Esophagus muscularis mucosa (tissue), 4 donors: ENCODE results near the gene GNA14. TPM values are rescaled to one million over a fixed set of nuclear protein-coding genes. Genes with fewer than 3 reads are reported as not detected.

Experiments
- DNase-seq: peaks from one replicate; pipeline ENCODE4 v3.0.0-alpha.2; 2017; ENCODE audit errors: extremely low spot score
- H3K27ac ChIP-seq, 4 donors: fragments of 200-600 bp; sonication (generic); replicated peaks in 1 of 4; 1 replicate in 3 of 4; 2 replicates in 1 of 4; pipeline ENCODE4 v1.5.1; 2016 to 2019; ENCODE audit warnings: mild to moderate bottlenecking in 1 of 4
- H3K27me3 ChIP-seq, 4 donors: fragments of 200-600 bp; sonication (generic); one replicate each; pipeline versions ENCODE4 v1.5.1 to v1.6.0; 2016 to 2019
- H3K36me3 ChIP-seq, 4 donors: fragments of 200-600 bp; sonication (generic); one replicate each; pipeline ENCODE4 v1.5.1; 2016 to 2019
- H3K4me1 ChIP-seq, 4 donors: fragments of 200-600 bp; sonication (generic); one replicate each; pipeline ENCODE4 v1.5.1; 2016 to 2019
- H3K4me3 ChIP-seq, 4 donors: fragments of 200-600 bp; sonication (generic); 1 replicate in 2 of 4; 2 replicates in 2 of 4; pipeline ENCODE4 v1.5.1; 2016 to 2019; ENCODE audit warnings: mild to moderate bottlenecking in 4 of 4, moderate library complexity in 1 of 4
- H3K9me3 ChIP-seq, 4 donors: fragments of 200-600 bp; sonication (generic); 1 replicate in 3 of 4; 2 replicates in 1 of 4; pipeline ENCODE4 v1.5.1; 2016 to 2019
- EP300 ChIP-seq: sonication (generic); formaldehyde crosslinking; IDR thresholded peaks from one replicate; pipeline ENCODE4 v1.6.1; 2017; ENCODE audit warnings: antibody characterized with exemption
- POLR2A ChIP-seq: fragments of 450-650 bp; IDR thresholded peaks from one replicate; pipeline ENCODE4 v1.6.1; 2017; ENCODE audit warnings: antibody characterized with exemption, moderate library complexity, mild to moderate bottlenecking, low read depth
- POLR2AphosphoS5 ChIP-seq, 2 donors: sonication (generic); formaldehyde crosslinking; IDR thresholded peaks; one replicate each; pipeline ENCODE4 v1.6.1; 2017; ENCODE audit warnings: antibody characterized with exemption in 2 of 2
- WGBS: methylation state at CpG from one replicate; pipeline ENCODE4 v1.1.5; 2018; 5-methylcytosine and 5-hydroxymethylcytosine counted together
- intact Hi-C: fragments of 100-400 bp; cut with DNase I; formaldehyde crosslinking; loops from one replicate; pipeline ENCODE4 v1.15.1; 2023
- total RNA-seq, 4 donors: library from RNA; depleted of rRNA; stranded (reverse); fragments of >200 nt; gene quantifications; one replicate each; pipeline versions ENCODE4 v1.1.0 to v1.2.1, GENCODE V29; 2016
- TF ChIP-seq, protein P1 (sequence below), 3 experiments: fragments of 200-600 bp in 2 of 3; fragments of 450-650 bp in 1 of 3; sonication (generic) in 2 of 3; IDR thresholded peaks; one replicate each; pipeline ENCODE4 v1.5.1; 2017 to 2019; ENCODE audit warnings: antibody characterized with exemption in 3 of 3, mild to moderate bottlenecking in 2 of 3, moderate library complexity in 1 of 3

GNA14 gene
- total RNA-seq, 4 donors from 2014 or later = 4.7 to 9.4 (median 7.4) TPM

DNA sequence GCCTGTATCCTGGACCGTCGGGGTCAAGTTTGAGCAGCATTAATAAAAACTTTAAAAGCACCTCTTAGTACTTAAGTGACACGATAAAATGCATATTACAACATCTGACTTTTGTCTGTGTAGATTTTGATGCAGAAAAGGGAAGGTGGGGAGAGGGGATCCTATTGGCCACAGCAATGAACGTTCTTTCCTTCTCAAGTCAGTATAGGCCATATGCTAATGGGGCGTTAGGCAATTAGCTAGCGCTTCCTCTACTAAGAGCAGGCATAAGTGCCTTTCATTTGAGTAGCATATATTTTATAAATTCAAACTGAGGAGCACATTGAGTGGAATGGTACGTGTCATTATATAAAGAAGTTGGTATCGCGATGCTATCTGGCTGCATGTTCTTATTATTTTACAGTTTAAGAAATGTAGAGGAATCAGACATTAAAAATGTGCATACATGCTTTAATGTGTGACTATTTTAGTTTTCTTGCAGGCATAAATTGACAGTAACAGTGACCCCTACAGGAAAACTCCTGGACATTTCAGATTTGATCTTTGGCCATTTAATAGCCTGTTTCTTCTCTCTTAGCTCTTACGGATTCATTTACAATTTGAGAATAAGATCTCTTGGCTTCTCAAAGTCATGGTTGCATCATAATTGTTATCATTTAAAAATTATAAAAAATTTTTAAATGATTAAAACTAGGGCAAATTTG is 1.1 kb upstream of the GNA14 start:
- Histone ChIP-seq H3K27ac (peak overlapping the region; percentile 58 to 78 (median 64)), H3K4me3 (peak overlapping the region; percentile 59 to 65 (median 62)), H3K4me1 (peaks cover 0 to 35% (median 32%) of the 10 kb centered on the region in 4 donors), H3K36me3 (no peaks in the 10 kb centered on the region), H3K9me3 (no peaks in the 10 kb centered on the region), H3K27me3 (peaks cover 0 to 23% (median 3%) of the 10 kb centered on the region in 4 donors)
- intact Hi-C loops = loop anchor here (5.0 to 10.0 kb wide), 2 partner anchors 192 to 206 kb away; no protein-coding TSS in a partner anchor
- no peak for DNase-seq
- WGBS = 67% methylated on average over 10 of the region's 10 CpGs
- TF ChIP-seq EP300 = no peak
- TF ChIP-seq, protein P1, sequence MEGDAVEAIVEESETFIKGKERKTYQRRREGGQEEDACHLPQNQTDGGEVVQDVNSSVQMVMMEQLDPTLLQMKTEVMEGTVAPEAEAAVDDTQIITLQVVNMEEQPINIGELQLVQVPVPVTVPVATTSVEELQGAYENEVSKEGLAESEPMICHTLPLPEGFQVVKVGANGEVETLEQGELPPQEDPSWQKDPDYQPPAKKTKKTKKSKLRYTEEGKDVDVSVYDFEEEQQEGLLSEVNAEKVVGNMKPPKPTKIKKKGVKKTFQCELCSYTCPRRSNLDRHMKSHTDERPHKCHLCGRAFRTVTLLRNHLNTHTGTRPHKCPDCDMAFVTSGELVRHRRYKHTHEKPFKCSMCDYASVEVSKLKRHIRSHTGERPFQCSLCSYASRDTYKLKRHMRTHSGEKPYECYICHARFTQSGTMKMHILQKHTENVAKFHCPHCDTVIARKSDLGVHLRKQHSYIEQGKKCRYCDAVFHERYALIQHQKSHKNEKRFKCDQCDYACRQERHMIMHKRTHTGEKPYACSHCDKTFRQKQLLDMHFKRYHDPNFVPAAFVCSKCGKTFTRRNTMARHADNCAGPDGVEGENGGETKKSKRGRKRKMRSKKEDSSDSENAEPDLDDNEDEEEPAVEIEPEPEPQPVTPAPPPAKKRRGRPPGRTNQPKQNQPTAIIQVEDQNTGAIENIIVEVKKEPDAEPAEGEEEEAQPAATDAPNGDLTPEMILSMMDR (IDR thresholded peaks at IDR 0.05) = peak in 2 of 3 experiments; percentile 23 to 34

DNA sequence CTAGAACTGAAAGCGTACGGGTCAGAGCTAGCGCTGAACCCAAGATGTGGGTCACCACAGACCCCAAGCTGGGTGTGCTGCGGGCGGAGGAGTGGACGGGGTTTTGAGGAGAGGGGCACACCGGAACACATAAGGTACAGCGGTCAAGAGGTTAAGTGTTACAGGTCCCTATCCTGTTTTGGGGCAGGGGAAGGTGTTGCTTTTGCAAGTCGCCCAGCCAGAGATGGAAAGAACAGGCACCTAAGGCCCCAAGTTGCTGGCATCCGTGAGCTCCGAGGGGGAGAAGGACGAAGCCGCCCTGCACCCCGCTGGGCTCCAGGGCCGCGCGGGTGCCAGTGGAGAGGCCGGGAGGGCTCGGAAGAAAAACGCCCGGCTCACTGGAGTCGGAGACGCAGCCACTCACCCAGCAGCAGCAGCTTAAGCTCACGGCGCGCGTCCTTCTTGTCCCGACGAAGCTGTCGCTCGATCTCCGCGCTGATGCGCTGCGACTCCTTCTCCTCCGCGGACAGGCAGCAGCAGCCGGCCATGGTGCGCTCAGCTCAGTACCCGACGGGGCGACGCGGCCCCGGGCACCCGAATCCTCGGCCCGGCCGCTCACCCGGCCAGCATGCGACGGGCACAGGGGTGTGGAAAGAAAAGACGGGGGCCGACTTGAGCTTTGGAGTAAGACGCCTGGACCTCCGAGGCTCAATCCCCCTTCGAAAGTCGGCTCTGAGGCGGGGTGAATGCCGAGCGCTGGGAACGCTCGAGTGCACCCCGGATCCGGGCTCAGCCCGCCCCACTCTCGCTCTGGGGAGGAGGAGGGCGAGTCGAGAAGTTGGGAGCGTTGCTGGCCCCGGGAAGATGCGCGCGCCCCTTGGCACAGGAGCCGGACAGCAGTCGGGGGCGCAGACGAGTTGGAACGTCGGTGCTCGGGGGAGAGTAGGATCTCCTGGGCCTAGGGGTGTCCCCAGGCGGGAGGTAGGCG is 572 bp downstream of the GNA14 start:
- no peak for DNase-seq
- Histone ChIP-seq H3K9me3 (no peaks in the 10 kb centered on the region), H3K4me3 (peak overlapping the region; percentile 59 to 65 (median 62)), H3K36me3 (no peaks in the 10 kb centered on the region), H3K4me1 (peaks cover 0 to 35% (median 32%) of the 10 kb centered on the region in 4 donors), H3K27me3 (peaks cover 0 to 23% (median 3%) of the 10 kb centered on the region in 4 donors), H3K27ac (peak overlapping the region; percentile 58 to 78 (median 64))
- no peak for TF ChIP-seq EP300
- TF ChIP-seq, protein P1 (IDR thresholded peaks at IDR 0.05) = no peak
- no peak for TF ChIP-seq POLR2AphosphoS5 (IDR thresholded peaks at IDR 0.05)
- TF ChIP-seq POLR2A = no peak
- intact Hi-C loops = loop anchor here (5.0 to 10.0 kb wide), 2 partner anchors 190 to 207 kb away; no protein-coding TSS in a partner anchor
- WGBS = 36% methylated on average over 24 of the region's 83 CpGs

DNA sequence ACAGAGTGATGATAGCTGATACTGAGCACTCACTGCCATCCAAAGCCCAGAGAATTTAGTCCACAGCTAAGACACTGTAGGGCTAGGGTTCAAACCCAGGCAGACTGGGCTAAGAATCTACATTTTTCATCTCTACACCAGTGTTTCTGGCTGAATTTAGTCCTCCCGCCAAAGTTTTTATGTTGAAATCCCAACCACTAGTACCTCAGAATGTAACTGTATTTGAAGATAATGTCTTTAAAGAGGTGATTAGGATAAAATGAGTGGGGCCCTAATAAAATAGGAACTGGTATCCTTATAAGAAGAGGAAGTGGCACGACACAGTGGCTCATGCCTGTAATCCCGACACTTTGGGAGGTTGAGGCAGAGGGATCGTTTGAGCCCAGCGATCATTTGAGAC is 4.3 kb downstream of the GNA14 start:
- WGBS = 84% methylated on average over 5 of the region's 5 CpGs
- TF ChIP-seq EP300 (no peak), POLR2AphosphoS5 (IDR thresholded peaks at IDR 0.05) (no peak), POLR2A (no peak)
- TF ChIP-seq, protein P1 (IDR thresholded peaks at IDR 0.05) = no peak
- intact Hi-C loops = loop anchor here (10.0 kb wide), 1 partner anchor 211 kb away; no protein-coding TSS in a partner anchor

DNA sequence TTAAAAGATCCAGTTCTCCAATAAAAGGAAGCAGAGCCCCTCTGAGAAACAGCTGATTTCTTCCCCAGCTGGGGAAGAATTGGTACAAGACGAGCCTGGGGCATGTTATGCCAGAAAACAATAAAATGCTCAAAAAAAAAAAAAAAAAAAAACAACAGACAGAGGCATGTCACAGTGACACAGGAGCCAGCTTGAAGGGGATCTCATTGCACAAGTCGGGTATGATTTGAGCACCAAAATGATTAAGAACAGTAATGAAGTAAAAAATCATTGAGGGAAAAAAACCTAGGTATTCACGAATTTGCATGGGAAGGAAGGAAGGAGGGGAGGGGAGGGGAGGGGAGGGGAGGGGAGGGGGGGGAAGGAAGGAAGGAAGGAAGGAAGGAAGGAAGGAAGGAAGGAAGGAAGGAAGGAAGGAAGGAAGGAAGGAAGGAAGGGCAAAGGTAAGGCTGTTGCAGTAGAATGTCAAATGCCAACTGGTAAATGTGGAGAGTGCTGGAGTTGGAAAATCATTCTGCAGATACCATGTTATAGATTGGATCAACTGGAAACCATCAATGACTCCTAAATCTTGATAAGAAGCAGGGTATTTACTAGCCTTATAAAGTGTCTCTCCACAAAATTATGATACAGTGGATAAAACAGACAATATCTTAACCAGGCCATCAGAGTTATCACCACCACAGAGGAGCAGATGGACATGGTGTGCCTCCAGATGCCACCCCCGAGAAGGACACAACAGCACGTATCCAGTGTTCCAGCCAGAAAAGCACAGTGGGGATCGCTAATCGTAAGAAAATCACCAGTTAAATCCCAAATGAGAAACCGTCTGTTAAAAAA is 7.2 kb downstream of the GNA14 start:
- WGBS = 80% methylated on average over 8 of the region's 8 CpGs

More for the DNA sequence above, 4.3 kb downstream of the GNA14 start:
- peaks cover 0 to 21% (median 3%) of the 10 kb centered on the region in 4 donors for H3K27me3 ChIP-seq
- no peaks in the 10 kb centered on the region for H3K36me3 ChIP-seq
- peak; percentile 14 for DNase-seq
- H3K9me3 ChIP-seq = no peaks in the 10 kb centered on the region
- peaks cover 0 to 31% (median 25%) of the 10 kb centered on the region in 4 donors for H3K4me1 ChIP-seq
- no peak overlapping the region for H3K27ac ChIP-seq
- H3K4me3 ChIP-seq = no peak overlapping the region

More for the DNA sequence above, 7.2 kb downstream of the GNA14 start:
- no peak for TF ChIP-seq EP300
- TF ChIP-seq POLR2AphosphoS5 (IDR thresholded peaks at IDR 0.05) = no peak
- TF ChIP-seq, protein P1 (IDR thresholded peaks at IDR 0.05) = no peak
- no peak for TF ChIP-seq POLR2A
- intact Hi-C loops = loop anchor here (10.0 kb wide), 1 partner anchor 214 kb away; no protein-coding TSS in a partner anchor
- H3K27me3 ChIP-seq = no peaks in the 10 kb centered on the region
- H3K4me3 ChIP-seq = no peak overlapping the region
- peak; percentile 17 for DNase-seq
- H3K4me1 ChIP-seq = peaks cover 0 to 2% (median under 1%) of the 10 kb centered on the region in 4 donors
- H3K36me3 ChIP-seq = no peaks in the 10 kb centered on the region
- H3K27ac ChIP-seq = no peak overlapping the region
- no peaks in the 10 kb centered on the region for H3K9me3 ChIP-seq
